ENCODE data around the gene HTR3A. TPM values are rescaled to one million over a fixed set of nuclear protein-coding genes. Genes with fewer than 3 reads are reported as not detected.

The HTR3A gene
- total and polyA plus RNA-seq, 2 of the 13 experiments (the other 11 are each of a cell fraction or from before 2014, with no cell fraction given): not detected

DNA sequence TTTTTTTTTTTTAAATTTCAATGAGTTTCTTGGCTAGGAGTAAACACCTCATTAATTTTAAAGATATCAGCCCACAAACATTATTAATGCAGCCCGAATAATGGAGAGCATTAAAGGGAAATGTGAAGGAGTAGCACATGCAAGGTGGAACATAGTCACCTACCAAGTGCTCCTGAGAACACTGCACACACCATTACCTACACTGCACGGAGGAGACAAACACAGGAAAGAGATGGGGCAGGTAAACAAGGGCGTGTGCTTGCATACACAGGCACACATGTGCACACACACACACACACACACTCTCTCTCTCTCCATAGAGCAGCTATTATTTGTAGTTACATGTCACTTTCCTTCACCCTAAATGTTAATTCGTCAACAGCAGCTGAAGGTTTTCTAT is 40.1 kb upstream of the HTR3A start:
- ATAC-seq: no peak

DNA sequence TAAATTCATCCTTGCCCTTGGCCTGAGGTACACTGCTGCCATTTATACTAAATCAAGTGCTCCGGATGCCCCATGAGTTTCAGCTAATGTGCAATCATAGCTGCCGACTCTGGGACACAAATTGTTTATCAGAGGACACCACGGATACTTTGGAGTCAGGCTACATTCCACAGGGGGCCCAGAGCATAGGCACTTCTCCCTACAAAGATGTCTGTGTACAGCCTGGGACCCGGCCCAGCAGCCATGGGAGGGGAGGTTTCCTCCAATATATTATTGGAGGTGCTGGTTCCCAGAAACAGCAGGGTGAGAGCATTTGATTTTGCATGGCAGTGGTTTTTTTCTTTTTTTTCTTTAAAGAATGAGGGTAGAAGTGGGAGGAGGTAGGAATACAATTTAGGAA is 39.0 kb upstream of the HTR3A start:
- Histone ChIP-seq H3K9me3 (ENCODE audit: low read length) (no peaks in the 10 kb centered on the region), H3K4me1 (ENCODE audit: insufficient read depth, low read length) (no peaks in the 10 kb centered on the region), H3K4me3 (replicated peaks in 1 of 3; ENCODE audit: insufficient read depth in 1 of 3, low read depth in 2 of 3, low read length in 3 of 3) (no peak overlapping the region), H2AFZ (ENCODE audit: low read length) (no peak overlapping the region), H3K79me2 (ENCODE audit: insufficient read depth, low read length) (no peaks in the 10 kb centered on the region), H3K36me3 (replicated peaks in 1 of 2; ENCODE audit: control insufficient read depth in 1 of 2, insufficient read depth in 2 of 2, low read length in 2 of 2) (no peaks in the 10 kb centered on the region), H3K27me3 (ENCODE audit: control insufficient read depth in 1 of 2, insufficient read depth in 2 of 2, low read length in 2 of 2) (peaks cover 2 to 17% of the 10 kb centered on the region in 2 experiments; a peak in 3 of 5 replicates), H3K27ac (ENCODE audit: extremely low read length, insufficient read depth, low read length) (no peak overlapping the region), H3K9ac (ENCODE audit: insufficient read depth, low read depth, low read length) (no peak overlapping the region), H4K20me1 (ENCODE audit: insufficient read depth, low read length) (no peaks in the 10 kb centered on the region), H3K4me2 (ENCODE audit: low read depth, low read length) (no peak overlapping the region)
- in situ Hi-C loops (cut with HindIII; ENCODE audit: extremely low pct_ligation_motif_present, low pct_unique_long_range_greater_than_20kb): no loop called here
- no TSS peak for BruUV-seq (replicated peaks)
- WGBS (ENCODE audit: low lambda C conversion rate): 0% methylated on average over 2 of the region's 4 CpGs
- intact Hi-C loops (cut with micrococcal nuclease; ENCODE audit: unreplicated experiment): no loop called here
- no peak for DNase-seq (ENCODE audit: low spot score)
- ATAC-seq: no peak
- no peak for FAIRE-seq
- ChIA-PET CTCF (ENCODE audit: low intra/inter-chr PET ratio, low total read pairs) (no interaction called here), POLR2A (no interaction called here)
- TF ChIP-seq, protein P1, sequence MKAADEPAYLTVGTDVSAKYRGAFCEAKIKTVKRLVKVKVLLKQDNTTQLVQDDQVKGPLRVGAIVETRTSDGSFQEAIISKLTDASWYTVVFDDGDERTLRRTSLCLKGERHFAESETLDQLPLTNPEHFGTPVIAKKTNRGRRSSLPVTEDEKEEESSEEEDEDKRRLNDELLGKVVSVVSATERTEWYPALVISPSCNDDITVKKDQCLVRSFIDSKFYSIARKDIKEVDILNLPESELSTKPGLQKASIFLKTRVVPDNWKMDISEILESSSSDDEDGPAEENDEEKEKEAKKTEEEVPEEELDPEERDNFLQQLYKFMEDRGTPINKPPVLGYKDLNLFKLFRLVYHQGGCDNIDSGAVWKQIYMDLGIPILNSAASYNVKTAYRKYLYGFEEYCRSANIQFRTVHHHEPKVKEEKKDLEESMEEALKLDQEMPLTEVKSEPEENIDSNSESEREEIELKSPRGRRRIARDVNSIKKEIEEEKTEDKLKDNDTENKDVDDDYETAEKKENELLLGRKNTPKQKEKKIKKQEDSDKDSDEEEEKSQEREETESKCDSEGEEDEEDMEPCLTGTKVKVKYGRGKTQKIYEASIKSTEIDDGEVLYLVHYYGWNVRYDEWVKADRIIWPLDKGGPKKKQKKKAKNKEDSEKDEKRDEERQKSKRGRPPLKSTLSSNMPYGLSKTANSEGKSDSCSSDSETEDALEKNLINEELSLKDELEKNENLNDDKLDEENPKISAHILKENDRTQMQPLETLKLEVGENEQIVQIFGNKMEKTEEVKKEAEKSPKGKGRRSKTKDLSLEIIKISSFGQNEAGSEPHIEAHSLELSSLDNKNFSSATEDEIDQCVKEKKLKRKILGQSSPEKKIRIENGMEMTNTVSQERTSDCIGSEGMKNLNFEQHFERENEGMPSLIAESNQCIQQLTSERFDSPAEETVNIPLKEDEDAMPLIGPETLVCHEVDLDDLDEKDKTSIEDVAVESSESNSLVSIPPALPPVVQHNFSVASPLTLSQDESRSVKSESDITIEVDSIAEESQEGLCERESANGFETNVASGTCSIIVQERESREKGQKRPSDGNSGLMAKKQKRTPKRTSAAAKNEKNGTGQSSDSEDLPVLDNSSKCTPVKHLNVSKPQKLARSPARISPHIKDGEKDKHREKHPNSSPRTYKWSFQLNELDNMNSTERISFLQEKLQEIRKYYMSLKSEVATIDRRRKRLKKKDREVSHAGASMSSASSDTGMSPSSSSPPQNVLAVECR (CRISPR knock-in tag; IDR thresholded peaks at IDR 0.05; ENCODE audit: borderline replicate concordance): no peak
- TF ChIP-seq PRMT3 (CRISPR knock-in tag; IDR thresholded peaks at IDR 0.05; ENCODE audit: borderline replicate concordance, low read depth) (no peak), MAZ (IDR thresholded peaks at IDR 0.05; ENCODE audit: borderline replicate concordance, low read depth, low read length) (no peak), MAZ (CRISPR knock-in tag; IDR thresholded peaks at IDR 0.05; ENCODE audit: low read depth) (no peak), ZNF569 (CRISPR knock-in tag; IDR thresholded peaks at IDR 0.05; ENCODE audit: borderline replicate concordance) (no peak), PHF5A (CRISPR knock-in tag; IDR thresholded peaks at IDR 0.05; ENCODE audit: low read depth, unreplicated experiment) (no peak), NFYB (CRISPR knock-in tag; IDR thresholded peaks at IDR 0.05) (no peak)

More for the DNA sequence above, 40.1 kb upstream of the HTR3A start:
- no peaks in the 10 kb centered on the region for H3K9me3 ChIP-seq (ENCODE audit: low read length)
- TF ChIP-seq SALL1 (CRISPR knock-in tag; IDR thresholded peaks at IDR 0.05) (no peak), NR1H2 (CRISPR knock-in tag; IDR thresholded peaks at IDR 0.05; ENCODE audit: borderline replicate concordance, low read depth) (no peak), MAFG (CRISPR knock-in tag; IDR thresholded peaks at IDR 0.05) (no peak), KDM1A (CRISPR knock-in tag; IDR thresholded peaks at IDR 0.05) (no peak), CEBPG (CRISPR knock-in tag; IDR thresholded peaks at IDR 0.05) (no peak), ZNF333 (CRISPR knock-in tag; IDR thresholded peaks at IDR 0.05; ENCODE audit: borderline replicate concordance) (no peak), ASH2L (IDR thresholded peaks at IDR 0.05; ENCODE audit: insufficient read length, low read depth, low read length) (no peak), NFRKB (IDR thresholded peaks at IDR 0.05) (no peak)
- TF ChIP-seq, protein P2, sequence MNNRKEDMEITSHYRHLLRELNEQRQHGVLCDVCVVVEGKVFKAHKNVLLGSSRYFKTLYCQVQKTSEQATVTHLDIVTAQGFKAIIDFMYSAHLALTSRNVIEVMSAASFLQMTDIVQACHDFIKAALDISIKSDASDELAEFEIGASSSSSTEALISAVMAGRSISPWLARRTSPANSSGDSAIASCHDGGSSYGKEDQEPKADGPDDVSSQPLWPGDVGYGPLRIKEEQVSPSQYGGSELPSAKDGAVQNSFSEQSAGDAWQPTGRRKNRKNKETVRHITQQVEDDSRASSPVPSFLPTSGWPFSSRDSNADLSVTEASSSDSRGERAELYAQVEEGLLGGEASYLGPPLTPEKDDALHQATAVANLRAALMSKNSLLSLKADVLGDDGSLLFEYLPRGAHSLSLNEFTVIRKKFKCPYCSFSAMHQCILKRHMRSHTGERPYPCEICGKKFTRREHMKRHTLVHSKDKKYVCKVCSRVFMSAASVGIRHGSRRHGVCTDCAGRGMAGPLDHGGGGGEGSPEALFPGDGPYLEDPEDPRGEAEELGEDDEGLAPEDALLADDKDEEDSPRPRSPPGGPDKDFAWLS (CRISPR knock-in tag; IDR thresholded peaks at IDR 0.05; ENCODE audit: borderline replicate concordance): no peak
- TF ChIP-seq, protein P3, sequence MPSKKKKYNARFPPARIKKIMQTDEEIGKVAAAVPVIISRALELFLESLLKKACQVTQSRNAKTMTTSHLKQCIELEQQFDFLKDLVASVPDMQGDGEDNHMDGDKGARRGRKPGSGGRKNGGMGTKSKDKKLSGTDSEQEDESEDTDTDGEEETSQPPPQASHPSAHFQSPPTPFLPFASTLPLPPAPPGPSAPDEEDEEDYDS (CRISPR knock-in tag; IDR thresholded peaks at IDR 0.05): no peak
- no peak for DNase-seq (ENCODE audit: low spot score)
- no peaks in the 10 kb centered on the region for H3K4me1 ChIP-seq (ENCODE audit: insufficient read depth, low read length)
- ChIA-PET CTCF (ENCODE audit: low intra/inter-chr PET ratio, low total read pairs) (no interaction called here), POLR2A (no interaction called here)
- intact Hi-C loops (cut with micrococcal nuclease; ENCODE audit: unreplicated experiment) (no loop called here), in situ Hi-C loops (cut with HindIII; ENCODE audit: extremely low pct_ligation_motif_present, low pct_unique_long_range_greater_than_20kb) (no loop called here)
- no peaks in the 10 kb centered on the region for H4K20me1 ChIP-seq (ENCODE audit: insufficient read depth, low read length)
- H2AFZ ChIP-seq (ENCODE audit: low read length): no peak overlapping the region
- no peak overlapping the region for H3K27ac ChIP-seq (ENCODE audit: extremely low read length, insufficient read depth, low read length)
- no peak overlapping the region for H3K4me3 ChIP-seq (replicated peaks in 1 of 3; ENCODE audit: insufficient read depth in 1 of 3, low read depth in 2 of 3, low read length in 3 of 3)
- H3K27me3 ChIP-seq (ENCODE audit: control insufficient read depth in 1 of 2, insufficient read depth in 2 of 2, low read length in 2 of 2): peaks cover 2 to 8% of the 10 kb centered on the region in 2 experiments; a peak in 3 of 5 replicates
- 4% methylated on average over 4 of the region's 4 CpGs for WGBS (ENCODE audit: low lambda C conversion rate)
- no TSS peak for BruUV-seq (replicated peaks)
- no peaks in the 10 kb centered on the region for H3K36me3 ChIP-seq (replicated peaks in 1 of 2; ENCODE audit: control insufficient read depth in 1 of 2, insufficient read depth in 2 of 2, low read length in 2 of 2)
- no peaks in the 10 kb centered on the region for H3K79me2 ChIP-seq (ENCODE audit: insufficient read depth, low read length)
- FAIRE-seq: no peak
- no peak overlapping the region for H3K9ac ChIP-seq (ENCODE audit: insufficient read depth, low read depth, low read length)
- H3K4me2 ChIP-seq (ENCODE audit: low read depth, low read length): no peak overlapping the region

All from HepG2 (cell line).